SK-N-SH (cell line): Measurements from ENCODE around the gene RCBTB2.

ENCODE experiments used
- EP300 ChIP-seq, 2 experiments: IDR thresholded peaks; 2 replicates each; pipeline versions ENCODE4 v1.4.0 to v1.6.1; 2012; ENCODE audit warnings: borderline replicate concordance in 1 of 2, low read depth in 1 of 2, low read length in 1 of 2
- EZH2phosphoT487 ChIP-seq: fragments of 200-600 bp; sonication (generic); IDR thresholded peaks from 2 replicates; pipeline ENCODE4 v1.6.1; 2017; ENCODE audit warnings: low read depth, mixed run types, mild to moderate bottlenecking, antibody characterized with exemption, moderate library complexity, borderline replicate concordance
- GATA2 ChIP-seq: sonication (generic); formaldehyde crosslinking; IDR thresholded peaks from 2 replicates; pipeline ENCODE4 v1.5.0; 2020; ENCODE audit warnings: mild to moderate bottlenecking, missing genetic modification reagents
- MEF2A ChIP-seq: IDR thresholded peaks from 2 replicates; pipeline ENCODE4 v1.4.0; 2012; ENCODE audit warnings: low read depth, borderline replicate concordance
- MXI1 ChIP-seq: IDR thresholded peaks from 2 replicates; pipeline ENCODE4 v1.6.1; 2012; ENCODE audit warnings: mild to moderate bottlenecking, low read depth, low read length, improper control_type of control experiment
- POLR2AphosphoS5 ChIP-seq: IDR thresholded peaks from 2 replicates; pipeline ENCODE4 v1.6.1; 2012; ENCODE audit warnings: low read depth, low read length
- RAD21 ChIP-seq: IDR thresholded peaks from 2 replicates; pipeline ENCODE4 v1.6.1; 2012; ENCODE audit warnings: mild to moderate bottlenecking, low read length
- REST ChIP-seq: IDR thresholded peaks from 2 replicates; pipeline ENCODE4 v1.6.1; 2012; ENCODE audit warnings: mild to moderate bottlenecking, low read depth, low read length, moderate library complexity
- SIN3A ChIP-seq: IDR thresholded peaks from 2 replicates; pipeline ENCODE4 v1.6.1; 2012; ENCODE audit warnings: low read depth, mild to moderate bottlenecking, low read length, moderate library complexity, borderline replicate concordance
- TAF1 ChIP-seq: IDR thresholded peaks from 2 replicates; pipeline ENCODE4 v1.6.1; 2012; ENCODE audit warnings: low read depth, mild to moderate bottlenecking, low read length, moderate library complexity, borderline replicate concordance
- USF2 ChIP-seq: fragments of 150-350 bp; IDR thresholded peaks from 2 replicates; pipeline ENCODE4 v1.6.1; 2017; ENCODE audit warnings: antibody characterized with exemption, low read length, low read depth, borderline replicate concordance
- TF ChIP-seq, protein P1 (sequence below): fragments of 200-600 bp; sonication (generic); IDR thresholded peaks from 2 replicates; pipeline ENCODE4 v1.6.1; 2017; ENCODE audit warnings: antibody characterized with exemption, mild to moderate bottlenecking, moderate library complexity
- TF ChIP-seq, protein P2 (sequence below): IDR thresholded peaks from 2 replicates; pipeline ENCODE4; 2012

DNA sequence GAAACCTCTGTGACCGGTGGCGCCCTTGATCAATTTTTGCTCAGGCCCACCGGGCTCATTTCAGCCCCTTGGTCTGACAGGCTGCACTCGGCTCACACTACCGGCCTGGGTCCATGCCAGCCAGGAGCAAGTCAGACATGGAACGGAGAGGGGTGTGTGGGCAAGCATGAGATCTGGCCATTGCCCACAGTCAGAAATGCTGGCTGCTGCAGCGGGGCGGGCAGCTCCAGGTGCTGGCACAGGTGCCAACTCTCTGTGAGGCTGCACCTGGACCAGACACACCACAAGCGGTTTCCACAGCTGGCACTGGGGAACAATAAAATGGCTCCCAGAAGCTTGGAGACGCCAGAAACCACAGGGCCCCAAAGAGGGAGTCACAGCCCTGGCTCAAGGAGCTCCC is 76.3 kb downstream of the RCBTB2 start:
- TF ChIP-seq GATA2 (CRISPR knock-in tag) (no peak), POLR2AphosphoS5 (no peak), EZH2phosphoT487 (no peak), SIN3A (no peak), TAF1 (no peak), MXI1 (no peak), RAD21 (no peak), EP300 (IDR thresholded peaks at IDR 0.05; ENCODE audit: borderline replicate concordance in 1 of 2, low read depth in 1 of 2, low read length in 1 of 2) (no peak), USF2 (no peak), MEF2A (no peak), REST (no peak)
- TF ChIP-seq, protein P1, sequence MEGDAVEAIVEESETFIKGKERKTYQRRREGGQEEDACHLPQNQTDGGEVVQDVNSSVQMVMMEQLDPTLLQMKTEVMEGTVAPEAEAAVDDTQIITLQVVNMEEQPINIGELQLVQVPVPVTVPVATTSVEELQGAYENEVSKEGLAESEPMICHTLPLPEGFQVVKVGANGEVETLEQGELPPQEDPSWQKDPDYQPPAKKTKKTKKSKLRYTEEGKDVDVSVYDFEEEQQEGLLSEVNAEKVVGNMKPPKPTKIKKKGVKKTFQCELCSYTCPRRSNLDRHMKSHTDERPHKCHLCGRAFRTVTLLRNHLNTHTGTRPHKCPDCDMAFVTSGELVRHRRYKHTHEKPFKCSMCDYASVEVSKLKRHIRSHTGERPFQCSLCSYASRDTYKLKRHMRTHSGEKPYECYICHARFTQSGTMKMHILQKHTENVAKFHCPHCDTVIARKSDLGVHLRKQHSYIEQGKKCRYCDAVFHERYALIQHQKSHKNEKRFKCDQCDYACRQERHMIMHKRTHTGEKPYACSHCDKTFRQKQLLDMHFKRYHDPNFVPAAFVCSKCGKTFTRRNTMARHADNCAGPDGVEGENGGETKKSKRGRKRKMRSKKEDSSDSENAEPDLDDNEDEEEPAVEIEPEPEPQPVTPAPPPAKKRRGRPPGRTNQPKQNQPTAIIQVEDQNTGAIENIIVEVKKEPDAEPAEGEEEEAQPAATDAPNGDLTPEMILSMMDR, result no peak
- TF ChIP-seq, protein P2, sequence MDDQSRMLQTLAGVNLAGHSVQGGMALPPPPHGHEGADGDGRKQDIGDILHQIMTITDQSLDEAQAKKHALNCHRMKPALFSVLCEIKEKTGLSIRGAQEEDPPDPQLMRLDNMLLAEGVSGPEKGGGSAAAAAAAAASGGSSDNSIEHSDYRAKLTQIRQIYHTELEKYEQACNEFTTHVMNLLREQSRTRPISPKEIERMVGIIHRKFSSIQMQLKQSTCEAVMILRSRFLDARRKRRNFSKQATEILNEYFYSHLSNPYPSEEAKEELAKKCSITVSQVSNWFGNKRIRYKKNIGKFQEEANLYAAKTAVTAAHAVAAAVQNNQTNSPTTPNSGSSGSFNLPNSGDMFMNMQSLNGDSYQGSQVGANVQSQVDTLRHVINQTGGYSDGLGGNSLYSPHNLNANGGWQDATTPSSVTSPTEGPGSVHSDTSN, result no peak
